ENCODE data around the gene TIMM22. TPM values are rescaled to one million over a fixed set of nuclear protein-coding genes. Genes with fewer than 3 reads are reported as not detected.
"Not testable (repeated sequence)": the region's sequence is repeated elsewhere in the genome, so short reads cannot be mapped to it uniquely, and the experiment has no call there.

The TIMM22 gene
- total RNA-seq, result 18.7 and 19.5 TPM in 2 replicates
- long read RNA-seq, transcript TIMM22-201 (4 exons, 3,194 nt), result major isoform, 122 of 124 reads
- long read RNA-seq, partial matches to known transcripts, result 1 of 124 reads
- long read RNA-seq, other reads (novel, unspliced or antisense), result 1 of 124 reads

DNA sequence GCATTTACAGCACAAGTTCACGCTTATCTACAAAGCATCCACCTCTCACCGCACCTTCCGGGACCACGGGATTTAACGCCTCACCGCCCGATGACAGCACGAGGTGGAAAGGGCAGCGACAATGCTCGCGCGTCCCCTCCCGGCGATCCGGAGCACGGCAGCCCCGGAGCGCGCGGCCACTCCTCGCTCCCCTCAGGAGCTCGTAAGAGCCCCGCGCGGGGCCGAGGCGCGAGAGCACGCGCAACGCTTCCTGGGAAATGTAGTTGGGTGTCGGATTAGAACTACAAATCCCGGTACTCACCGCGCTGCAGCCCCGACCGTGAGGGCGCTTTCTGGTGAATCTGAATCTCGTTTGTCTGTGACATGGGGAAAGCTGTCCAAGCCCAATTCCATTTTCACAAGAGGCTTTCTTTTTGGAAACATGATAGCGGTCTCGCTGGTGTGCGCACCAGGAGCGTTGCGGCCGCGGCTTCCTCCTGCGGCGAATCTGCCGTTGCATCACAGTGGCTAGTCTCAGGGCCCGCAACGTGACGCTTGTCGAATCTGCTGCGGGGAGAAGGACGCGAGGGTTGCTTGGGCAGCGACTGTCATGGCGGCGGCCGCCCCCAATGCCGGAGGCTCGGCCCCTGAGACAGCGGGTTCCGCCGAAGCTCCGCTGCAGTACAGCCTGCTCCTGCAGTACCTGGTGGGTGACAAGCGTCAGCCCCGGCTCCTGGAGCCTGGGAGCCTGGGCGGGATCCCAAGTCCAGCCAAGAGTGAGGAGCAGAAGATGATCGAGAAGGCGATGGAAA lies at the start of gene TIMM22:
TIMM22 (plus strand) TSS at position 576 of the 791 bp plus-strand sequence; CDS start at position 590, 14 bp downstream.
- TF ChIP-seq, protein P1, sequence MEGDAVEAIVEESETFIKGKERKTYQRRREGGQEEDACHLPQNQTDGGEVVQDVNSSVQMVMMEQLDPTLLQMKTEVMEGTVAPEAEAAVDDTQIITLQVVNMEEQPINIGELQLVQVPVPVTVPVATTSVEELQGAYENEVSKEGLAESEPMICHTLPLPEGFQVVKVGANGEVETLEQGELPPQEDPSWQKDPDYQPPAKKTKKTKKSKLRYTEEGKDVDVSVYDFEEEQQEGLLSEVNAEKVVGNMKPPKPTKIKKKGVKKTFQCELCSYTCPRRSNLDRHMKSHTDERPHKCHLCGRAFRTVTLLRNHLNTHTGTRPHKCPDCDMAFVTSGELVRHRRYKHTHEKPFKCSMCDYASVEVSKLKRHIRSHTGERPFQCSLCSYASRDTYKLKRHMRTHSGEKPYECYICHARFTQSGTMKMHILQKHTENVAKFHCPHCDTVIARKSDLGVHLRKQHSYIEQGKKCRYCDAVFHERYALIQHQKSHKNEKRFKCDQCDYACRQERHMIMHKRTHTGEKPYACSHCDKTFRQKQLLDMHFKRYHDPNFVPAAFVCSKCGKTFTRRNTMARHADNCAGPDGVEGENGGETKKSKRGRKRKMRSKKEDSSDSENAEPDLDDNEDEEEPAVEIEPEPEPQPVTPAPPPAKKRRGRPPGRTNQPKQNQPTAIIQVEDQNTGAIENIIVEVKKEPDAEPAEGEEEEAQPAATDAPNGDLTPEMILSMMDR (conservative IDR thresholded peaks at IDR 0.05), result peak; percentile 91
- peaks cover 17% of the 10 kb centered on the region for H3K4me1 Mint-ChIP-seq
- H3K36me3 Mint-ChIP-seq (ENCODE audit: low read depth), result no peaks in the 10 kb centered on the region
- H3K4me3 Mint-ChIP-seq, result peak within 1 kb of the TSS; percentile 99
- DNase-seq (ENCODE audit: low read depth, low spot score), result peak; percentile 91
- no peaks in the 10 kb centered on the region for H3K27me3 Mint-ChIP-seq (ENCODE audit: low read depth)
- H3K27ac Mint-ChIP-seq (ENCODE audit: unreplicated experiment), result peak within 1 kb of the TSS; percentile 100
- no peaks in the 10 kb centered on the region for H3K9me3 Mint-ChIP-seq

DNA sequence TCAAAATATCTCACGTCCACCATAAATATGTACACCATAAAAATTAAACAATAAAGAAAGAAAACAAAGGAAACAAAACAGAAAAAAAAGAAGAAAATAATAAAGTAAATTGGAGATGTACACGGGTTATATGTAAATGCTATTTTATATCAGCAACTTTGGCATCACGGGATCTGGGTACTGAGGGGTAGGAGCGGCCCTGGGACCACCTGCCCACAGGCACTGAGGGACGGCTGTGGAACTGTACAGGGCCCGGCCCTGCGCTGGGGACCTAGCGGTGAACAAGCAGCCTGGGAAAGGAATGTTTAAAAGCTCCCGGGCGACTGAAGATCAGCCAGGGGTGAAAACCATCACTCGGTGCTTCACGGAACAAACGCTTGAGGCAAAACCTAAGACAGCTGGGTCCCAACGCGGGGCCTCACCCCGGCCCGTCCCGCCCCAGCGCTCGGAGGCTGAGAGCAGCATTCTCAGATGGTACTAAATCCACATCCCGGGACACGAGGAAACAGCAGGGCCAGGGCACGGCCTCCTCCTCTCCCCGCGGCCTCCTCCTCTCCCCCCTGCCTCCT lies 48.6 kb upstream of the TIMM22 start:
- no peak for DNase-seq (ENCODE audit: low read depth, low spot score)
- Mint-ChIP-seq H3K36me3 (ENCODE audit: low read depth) (peaks cover 3% of the 10 kb centered on the region), H3K27me3 (ENCODE audit: low read depth) (no peaks in the 10 kb centered on the region), H3K9me3 (no peaks in the 10 kb centered on the region), H3K4me1 (peaks cover 44% of the 10 kb centered on the region), H3K27ac (ENCODE audit: unreplicated experiment) (no peak overlapping the region), H3K4me3 (no peak overlapping the region)
- TF ChIP-seq, protein P1 (conservative IDR thresholded peaks at IDR 0.05), result no peak

DNA sequence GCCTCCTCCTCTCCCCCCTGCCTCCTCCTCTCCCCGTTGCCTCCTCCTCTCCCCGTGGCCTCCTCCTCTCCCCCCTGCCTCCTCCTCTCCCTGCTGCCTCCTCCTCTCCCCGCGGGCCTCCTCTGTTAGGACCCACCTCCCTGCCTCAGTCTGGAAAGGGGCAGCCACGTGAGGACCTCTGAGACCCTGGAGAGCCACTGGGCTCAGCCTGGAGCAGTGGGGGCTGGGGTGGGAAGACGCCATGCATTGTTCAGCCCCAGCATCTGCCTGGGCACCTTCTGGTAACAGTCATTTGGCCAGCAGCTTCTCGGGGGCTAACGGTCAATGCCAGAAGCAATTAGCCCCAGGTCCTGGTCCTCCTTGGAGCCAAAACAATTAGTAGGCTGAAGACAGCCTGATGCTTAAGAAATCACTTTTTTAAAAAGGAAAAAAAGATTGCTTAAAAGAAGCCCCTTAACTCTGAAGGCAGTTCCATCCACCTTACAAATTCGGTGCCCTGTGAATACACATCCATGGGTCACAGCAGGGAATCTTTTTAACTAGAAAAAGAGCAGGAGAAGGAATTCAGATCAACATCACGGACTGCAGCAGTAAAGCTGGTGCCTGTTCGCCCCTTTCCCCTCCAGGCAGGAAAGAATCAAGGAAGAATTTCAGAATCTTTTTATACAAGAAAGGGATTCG lies 47.2 kb upstream of the TIMM22 start:
- Mint-ChIP-seq H3K4me3 (peak overlapping the region; percentile 29), H3K9me3 (no peaks in the 10 kb centered on the region), H3K36me3 (ENCODE audit: low read depth) (peaks cover 5% of the 10 kb centered on the region), H3K27ac (ENCODE audit: unreplicated experiment) (peak overlapping the region; percentile 25), H3K4me1 (peaks cover 43% of the 10 kb centered on the region), H3K27me3 (ENCODE audit: low read depth) (no peaks in the 10 kb centered on the region)
- TF ChIP-seq, protein P1 (conservative IDR thresholded peaks at IDR 0.05), result no peak
- no peak for DNase-seq (ENCODE audit: low read depth, low spot score)

DNA sequence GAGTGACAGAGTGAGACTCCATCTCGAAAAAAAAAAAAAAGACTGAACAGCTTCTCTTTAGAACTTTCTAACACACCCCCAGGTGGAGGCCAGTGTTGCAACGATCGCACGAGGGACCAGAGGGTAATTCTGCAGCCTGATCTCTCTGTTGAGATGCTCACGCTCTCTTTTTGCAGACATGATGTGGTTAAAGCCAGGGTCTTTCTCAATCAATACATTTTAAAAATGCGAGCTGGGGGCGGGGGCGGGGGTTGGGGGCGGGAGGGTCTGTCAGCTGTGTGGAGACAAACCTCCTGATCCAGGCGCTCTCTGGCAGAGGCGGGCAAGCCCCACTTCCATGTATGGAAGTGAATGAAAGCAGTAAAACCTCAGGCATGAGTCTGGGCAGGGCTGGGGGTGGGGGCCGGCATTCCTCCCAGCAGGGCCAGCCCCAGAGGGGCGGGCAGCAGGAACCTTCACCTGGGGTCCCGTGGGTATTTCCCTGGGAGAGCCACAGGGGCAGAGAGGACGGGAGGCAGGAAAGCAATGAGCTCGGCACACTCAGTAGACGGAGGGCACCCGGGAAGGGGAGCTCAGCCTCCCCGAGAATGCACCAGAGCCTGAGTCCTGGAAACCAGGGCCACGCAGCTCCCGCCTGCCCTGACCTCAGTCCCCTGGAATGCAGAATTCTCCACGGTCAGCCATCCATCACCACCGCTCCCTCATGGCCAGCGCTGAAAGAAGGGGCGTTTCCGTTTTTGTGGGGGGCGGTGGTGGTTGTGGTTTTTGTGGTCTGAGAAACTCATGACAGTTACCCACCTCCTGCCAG lies 45.4 kb upstream of the TIMM22 start:
- peak overlapping the region; percentile 93 for H3K27ac Mint-ChIP-seq (ENCODE audit: unreplicated experiment)
- H3K4me1 Mint-ChIP-seq, result peaks cover 43% of the 10 kb centered on the region
- no peaks in the 10 kb centered on the region for H3K9me3 Mint-ChIP-seq
- peak; percentile 42 for DNase-seq (ENCODE audit: low read depth, low spot score)
- TF ChIP-seq, protein P1 (conservative IDR thresholded peaks at IDR 0.05), result no peak
- peak overlapping the region; percentile 29 for H3K4me3 Mint-ChIP-seq
- H3K27me3 Mint-ChIP-seq (ENCODE audit: low read depth), result no peaks in the 10 kb centered on the region
- H3K36me3 Mint-ChIP-seq (ENCODE audit: low read depth), result peaks cover 2% of the 10 kb centered on the region

DNA sequence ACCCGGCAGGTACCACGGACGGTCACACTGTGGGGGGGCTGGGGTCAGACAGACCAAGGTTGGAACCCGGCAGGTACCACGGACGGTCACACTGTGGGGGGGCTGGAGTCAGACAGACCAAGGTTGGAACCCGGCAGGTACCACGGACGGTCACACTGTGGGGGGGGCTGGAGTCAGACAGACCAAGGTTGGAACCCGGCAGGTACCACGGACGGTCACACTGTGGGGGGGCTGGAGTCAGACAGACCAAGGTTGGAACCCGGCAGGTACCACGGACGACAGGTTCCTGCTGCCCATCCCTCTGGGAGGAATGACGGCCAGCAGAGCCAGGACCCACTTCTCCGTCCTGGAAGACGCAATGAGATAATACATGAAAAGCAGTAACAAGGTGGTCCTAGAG lies 44.3 kb upstream of the TIMM22 start:
- H3K36me3 Mint-ChIP-seq (ENCODE audit: low read depth); H3K4me3 Mint-ChIP-seq; H3K9me3 Mint-ChIP-seq; H3K27ac Mint-ChIP-seq (ENCODE audit: unreplicated experiment); H3K27me3 Mint-ChIP-seq (ENCODE audit: low read depth); DNase-seq (ENCODE audit: low read depth, low spot score): not testable (repeated sequence)
- peaks cover 48% of the 10 kb centered on the region for H3K4me1 Mint-ChIP-seq
